PFSK-1 (cell line): ENCODE data around the gene FGD3.

Source experiments
- FOXP2 ChIP-seq: optimal IDR thresholded peaks from 2 replicates; pipeline ENCODE3; 2011; ENCODE audit warnings: borderline replicate concordance, control low read depth, inconsistent platforms; ENCODE audit not compliant: insufficient read depth; ENCODE audit errors: extremely low read length, extremely low read depth
- POLR2AphosphoS5 ChIP-seq: IDR thresholded peaks from 2 replicates; pipeline ENCODE4 v1.6.1; 2012; ENCODE audit warnings: low read depth, mild to moderate bottlenecking, control low read depth, low read length, moderate library complexity
- SIN3A ChIP-seq: IDR thresholded peaks from 2 replicates; pipeline ENCODE4 v1.6.1; 2012; ENCODE audit warnings: mild to moderate bottlenecking, low read length, moderate library complexity, borderline replicate concordance; ENCODE audit not compliant: insufficient read depth
- TAF1 ChIP-seq: IDR thresholded peaks from 2 replicates; pipeline ENCODE4 v1.6.1; 2012; ENCODE audit warnings: low read length, control low read depth, borderline replicate concordance; ENCODE audit not compliant: insufficient read depth
- TF ChIP-seq, protein P1 (sequence below), 2 experiments: IDR thresholded peaks; 2 replicates each; pipeline versions ENCODE4 v1.6.1 to v1.8.0; 2011 to 2012; ENCODE audit warnings: low read depth in 2 of 2, low read length in 2 of 2, control low read depth in 1 of 2, inconsistent platforms in 1 of 2, mild to moderate bottlenecking in 1 of 2, moderate library complexity in 1 of 2; ENCODE audit not compliant: insufficient read depth in 1 of 2

DNA sequence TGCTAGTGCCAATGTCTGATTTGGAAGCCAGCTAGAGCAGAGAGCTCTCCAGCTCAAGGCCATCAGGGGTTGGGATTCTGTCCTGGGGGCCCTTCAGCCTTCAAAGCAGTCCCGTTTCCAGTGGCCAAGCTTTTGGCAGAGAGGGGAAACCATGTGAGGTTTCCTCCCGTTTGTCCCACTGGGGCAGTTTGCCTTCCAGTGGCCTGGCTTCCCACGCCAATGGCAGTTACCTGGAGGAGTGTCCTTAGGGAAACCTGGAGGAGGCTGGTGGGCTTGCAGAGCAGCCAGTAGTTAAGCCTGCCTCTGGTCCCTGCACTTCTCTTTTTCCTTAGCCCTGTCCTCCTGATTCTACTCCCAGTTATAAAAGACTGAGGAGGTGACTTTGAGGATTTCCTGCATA lies 37.7 kb downstream of the FGD3 start:
- TF ChIP-seq POLR2AphosphoS5, result no peak
- TF ChIP-seq FOXP2, result no peak
- no peak for TF ChIP-seq TAF1
- TF ChIP-seq SIN3A, result no peak
- TF ChIP-seq, protein P1, sequence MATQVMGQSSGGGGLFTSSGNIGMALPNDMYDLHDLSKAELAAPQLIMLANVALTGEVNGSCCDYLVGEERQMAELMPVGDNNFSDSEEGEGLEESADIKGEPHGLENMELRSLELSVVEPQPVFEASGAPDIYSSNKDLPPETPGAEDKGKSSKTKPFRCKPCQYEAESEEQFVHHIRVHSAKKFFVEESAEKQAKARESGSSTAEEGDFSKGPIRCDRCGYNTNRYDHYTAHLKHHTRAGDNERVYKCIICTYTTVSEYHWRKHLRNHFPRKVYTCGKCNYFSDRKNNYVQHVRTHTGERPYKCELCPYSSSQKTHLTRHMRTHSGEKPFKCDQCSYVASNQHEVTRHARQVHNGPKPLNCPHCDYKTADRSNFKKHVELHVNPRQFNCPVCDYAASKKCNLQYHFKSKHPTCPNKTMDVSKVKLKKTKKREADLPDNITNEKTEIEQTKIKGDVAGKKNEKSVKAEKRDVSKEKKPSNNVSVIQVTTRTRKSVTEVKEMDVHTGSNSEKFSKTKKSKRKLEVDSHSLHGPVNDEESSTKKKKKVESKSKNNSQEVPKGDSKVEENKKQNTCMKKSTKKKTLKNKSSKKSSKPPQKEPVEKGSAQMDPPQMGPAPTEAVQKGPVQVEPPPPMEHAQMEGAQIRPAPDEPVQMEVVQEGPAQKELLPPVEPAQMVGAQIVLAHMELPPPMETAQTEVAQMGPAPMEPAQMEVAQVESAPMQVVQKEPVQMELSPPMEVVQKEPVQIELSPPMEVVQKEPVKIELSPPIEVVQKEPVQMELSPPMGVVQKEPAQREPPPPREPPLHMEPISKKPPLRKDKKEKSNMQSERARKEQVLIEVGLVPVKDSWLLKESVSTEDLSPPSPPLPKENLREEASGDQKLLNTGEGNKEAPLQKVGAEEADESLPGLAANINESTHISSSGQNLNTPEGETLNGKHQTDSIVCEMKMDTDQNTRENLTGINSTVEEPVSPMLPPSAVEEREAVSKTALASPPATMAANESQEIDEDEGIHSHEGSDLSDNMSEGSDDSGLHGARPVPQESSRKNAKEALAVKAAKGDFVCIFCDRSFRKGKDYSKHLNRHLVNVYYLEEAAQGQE (IDR thresholded peaks at IDR 0.05; ENCODE audit: insufficient read depth in 1 of 2, low read depth in 2 of 2, low read length in 2 of 2), result no peak
